Erythroblast (primary cell): ENCODE measurements around the gene DHRS2.

Source experiments
- GATA1 ChIP-seq: IDR thresholded peaks from 2 replicates; pipeline ENCODE4 v1.6.1; 2011; ENCODE audit warnings: low read depth, mild to moderate bottlenecking, control low read depth, low read length, moderate library complexity
- POLR2A ChIP-seq: IDR thresholded peaks from 2 replicates; pipeline ENCODE4 v1.6.1; 2011; ENCODE audit warnings: mild to moderate bottlenecking, low read length

- TF ChIP-seq POLR2A (no peak), GATA1 (no peak)
These were observed 27.5 kb downstream of the DHRS2 start for GRCh38 chr14:23663711-23664110.
